CD4-positive, alpha-beta T cell (primary cell): ENCODE measurements around the gene PGBD5. TPM values are rescaled to one million over a fixed set of nuclear protein-coding genes. Genes with fewer than 3 reads are reported as not detected.

ENCODE experiments used
- ATAC-seq: fragments of 200-7000 bp; cut with Tn5 transposase; one replicate; pipeline ENCODE4 v1.10.0; 2022; ENCODE audit warnings: mild to moderate bottlenecking; ENCODE audit not compliant: poor library complexity
- CTCF ChIA-PET: fragments of 350-600 bp; sonication (Branson Sonifier 250); formaldehyde crosslinking; loops from one replicate; lab custom pipeline; 2021; ENCODE audit warnings: antibody characterized with exemption, inconsistent platforms; lab: Charles Lee
- POLR2A ChIA-PET: fragments of 350-600 bp; sonication (Branson Sonifier 250); formaldehyde crosslinking; loops from one replicate; lab custom pipeline; 2021; ENCODE audit warnings: antibody characterized with exemption, inconsistent platforms; lab: Charles Lee
- DNase-seq, 14 experiments: peaks; one replicate each; pipeline ENCODE4 v3.0.0-alpha.2; 2013 to 2020; ENCODE audit warnings: mixed read lengths in 2 of 14
- H3K27ac ChIP-seq, 2 donors: one replicate each; pipeline versions ENCODE4 v1.5.1 to v1.7.0; 2013; ENCODE audit warnings: low read length in 2 of 2, low read depth in 1 of 2, mild to moderate bottlenecking in 1 of 2
- H3K27me3 ChIP-seq, 2 experiments: 1 replicate in 1 of 2; 2 replicates in 1 of 2; pipeline versions ENCODE4 v1.6.1 to v1.7.0; 2013; ENCODE audit warnings: low read length in 2 of 2, control low read depth in 1 of 2, mild to moderate bottlenecking in 1 of 2, moderate library complexity in 1 of 2; ENCODE audit not compliant: insufficient read depth in 2 of 2, control insufficient read depth in 1 of 2
- H3K36me3 ChIP-seq: one replicate; pipeline ENCODE4 v1.6.1; 2013; ENCODE audit warnings: low read length, control low read depth; ENCODE audit not compliant: insufficient read depth
- H3K4me1 ChIP-seq: one replicate; pipeline ENCODE4 v1.6.1; 2013; ENCODE audit warnings: low read length, control low read depth; ENCODE audit not compliant: insufficient read depth
- H3K4me3 ChIP-seq: one replicate; pipeline ENCODE4 v1.5.1; 2013; ENCODE audit warnings: mild to moderate bottlenecking, low read length, moderate library complexity
- H3K9me3 ChIP-seq, 2 experiments: 1 replicate in 1 of 2; 2 replicates in 1 of 2; pipeline versions ENCODE4 v1.6.1 to v1.7.0; 2013; ENCODE audit warnings: low read length in 2 of 2, mild to moderate bottlenecking in 2 of 2, control low read depth in 1 of 2, moderate library complexity in 1 of 2; ENCODE audit not compliant: control insufficient read depth in 1 of 2, insufficient read depth in 1 of 2
- H3K27ac Mint-ChIP-seq: one replicate; pipeline ENCODE4 v1.8.0; 2020; ENCODE audit warnings: mixed read lengths
- H3K27me3 Mint-ChIP-seq: one replicate; pipeline ENCODE4 v1.8.0; 2021; ENCODE audit warnings: mixed read lengths
- H3K36me3 Mint-ChIP-seq: one replicate; pipeline ENCODE4 v1.8.0; 2021; ENCODE audit warnings: low read depth, mixed read lengths
- H3K4me1 Mint-ChIP-seq: one replicate; pipeline ENCODE4 v1.8.0; 2021; ENCODE audit warnings: low read depth, mixed read lengths
- H3K4me3 Mint-ChIP-seq: one replicate; pipeline ENCODE4 v1.8.0; 2020; ENCODE audit warnings: mild to moderate bottlenecking, mixed read lengths
- H3K9me3 Mint-ChIP-seq: one replicate; pipeline ENCODE4 v1.8.0; 2020; ENCODE audit warnings: mixed read lengths
- CTCF ChIP-seq: fragments of 200-600 bp; IDR thresholded peaks from one replicate; pipeline ENCODE4 v1.8.0; 2022; ENCODE audit warnings: antibody characterized with exemption, mild to moderate bottlenecking
- intact Hi-C, 2 experiments: fragments of 100-400 bp; cut with DNase I in 1 of 2; cut with micrococcal nuclease in 1 of 2; formaldehyde crosslinking; loops; one replicate each; pipeline versions ENCODE4 v1.15.1 to v1.9.0; 2023 to 2025; cut with DNase I, micrococcal nuclease
- total RNA-seq, 174 experiments: library from RNA in 2 of 174; stranded (reverse) in 2 of 174; gene quantifications; one replicate each; pipeline ENCODE4 v1.2.3 and lab custom pipeline; 2021 to 2026

PGBD5 gene
- total RNA-seq, 2 experiments from 2014 or later, result not detected

DNA sequence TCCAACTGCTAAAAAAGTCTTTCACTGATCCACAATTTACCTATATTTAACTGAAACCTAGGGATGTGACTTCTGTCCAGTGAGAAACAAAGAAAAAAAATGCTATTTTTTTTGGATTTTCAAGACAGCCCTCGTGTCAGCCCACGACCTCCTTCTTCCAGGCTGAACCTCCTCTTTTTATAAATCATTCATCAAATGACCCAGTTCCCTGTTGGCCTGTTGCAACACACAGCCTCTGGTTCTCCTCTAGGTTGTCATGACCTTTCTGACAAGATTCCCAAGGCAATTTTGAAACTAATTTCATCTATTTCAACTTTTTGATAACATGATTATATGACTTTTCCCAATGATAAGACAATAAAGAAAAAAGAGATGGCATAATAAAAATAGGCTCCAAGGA, 74.6 kb downstream of the PGBD5 start:
- H3K27ac Mint-ChIP-seq, result no peak overlapping the region
- H3K36me3 Mint-ChIP-seq, result no peaks in the 10 kb centered on the region
- no peaks in the 10 kb centered on the region for H3K9me3 ChIP-seq
- DNase-seq (no peak), ATAC-seq (no peak)
- no peaks in the 10 kb centered on the region for H3K9me3 Mint-ChIP-seq
- no peaks in the 10 kb centered on the region for H3K4me1 ChIP-seq
- no peaks in the 10 kb centered on the region for H3K36me3 ChIP-seq
- no peak overlapping the region for H3K4me3 ChIP-seq
- TF ChIP-seq CTCF, result no peak
- intact Hi-C loops, result no loop called here
- H3K27me3 Mint-ChIP-seq, result no peaks in the 10 kb centered on the region
- no peaks in the 10 kb centered on the region for H3K4me1 Mint-ChIP-seq
- no peak overlapping the region for H3K4me3 Mint-ChIP-seq
- H3K27ac ChIP-seq, result no peak overlapping the region
- H3K27me3 ChIP-seq, result peaks cover 0 to 2% of the 10 kb centered on the region in 2 experiments
- POLR2A ChIA-PET, result no interaction called here
- CTCF ChIA-PET, result no interaction called here

- Mint-ChIP-seq H3K27ac (no peak overlapping the region), H3K27me3 (no peaks in the 10 kb centered on the region), H3K36me3 (no peaks in the 10 kb centered on the region), H3K4me3 (no peak overlapping the region), H3K4me1 (no peaks in the 10 kb centered on the region), H3K9me3 (no peaks in the 10 kb centered on the region)
- no peak overlapping the region for H3K4me3 ChIP-seq
- ATAC-seq (no peak), DNase-seq (no peak)
- POLR2A ChIA-PET, result no interaction called here
- no peaks in the 10 kb centered on the region for H3K4me1 ChIP-seq
- H3K36me3 ChIP-seq, result no peaks in the 10 kb centered on the region
- CTCF ChIA-PET, result no interaction called here
- no peak overlapping the region for H3K27ac ChIP-seq
- TF ChIP-seq CTCF, result no peak
- intact Hi-C loops, result no loop called here
- H3K9me3 ChIP-seq, result no peaks in the 10 kb centered on the region
- peaks cover 0 to 2% of the 10 kb centered on the region in 2 experiments for H3K27me3 ChIP-seq
These were observed 75.8 kb downstream of the PGBD5 start for GRCh38 chr1:230350208-230350921.

- ChIA-PET POLR2A (no interaction called here), CTCF (no interaction called here)
- no peaks in the 10 kb centered on the region for H3K9me3 Mint-ChIP-seq
- Histone ChIP-seq H3K36me3 (no peaks in the 10 kb centered on the region), H3K27me3 (peaks cover 0 to 2% of the 10 kb centered on the region in 2 experiments), H3K9me3 (no peaks in the 10 kb centered on the region), H3K4me1 (no peaks in the 10 kb centered on the region), H3K4me3 (no peak overlapping the region), H3K27ac (no peak overlapping the region)
- H3K36me3 Mint-ChIP-seq, result no peaks in the 10 kb centered on the region
- no peak for TF ChIP-seq CTCF
- no peaks in the 10 kb centered on the region for H3K4me1 Mint-ChIP-seq
- intact Hi-C loops, result no loop called here
- peaks cover 6% of the 10 kb centered on the region for H3K27me3 Mint-ChIP-seq
- no peak overlapping the region for H3K27ac Mint-ChIP-seq
- H3K4me3 Mint-ChIP-seq, result no peak overlapping the region
- ATAC-seq (no peak), DNase-seq (no peak)
These were observed 77.1 kb downstream of the PGBD5 start for GRCh38 chr1:230349020-230349393.
